HepG2 (cell line): ENCODE data around the gene SRRT. TPM values are rescaled to one million over a fixed set of nuclear protein-coding genes. Genes with fewer than 3 reads are reported as not detected.

Experiments used
- ATF1 ChIP-seq: IDR thresholded peaks from 2 replicates; pipeline ENCODE4 v1.6.1; 2016; ENCODE audit warnings: mild to moderate bottlenecking, control low read depth
- ATF7 ChIP-seq, 2 experiments: fragments of 450-650 bp in 1 of 2; sonication (generic) in 1 of 2; formaldehyde crosslinking in 1 of 2; IDR thresholded peaks; 2 replicates each; pipeline versions ENCODE4 v1.4.0 to v1.6.1; 2016 to 2020; ENCODE audit warnings: antibody characterized with exemption in 1 of 2, mild to moderate bottlenecking in 1 of 2, missing genetic modification reagents in 1 of 2
- FLYWCH1 ChIP-seq: sonication (generic); formaldehyde crosslinking; IDR thresholded peaks from 2 replicates; pipeline ENCODE4 v1.8.1; 2023; ENCODE audit warnings: mild to moderate bottlenecking, missing genetic modification reagents
- GPN1 ChIP-seq: sonication (generic); formaldehyde crosslinking; IDR thresholded peaks from 2 replicates; pipeline ENCODE4 v1.5.1; 2020; ENCODE audit warnings: missing genetic modification reagents, borderline replicate concordance
- JUND ChIP-seq: sonication (generic); formaldehyde crosslinking; IDR thresholded peaks from 2 replicates; pipeline ENCODE4 v1.8.0; 2022; ENCODE audit warnings: mild to moderate bottlenecking, missing genetic modification reagents
- MEF2D ChIP-seq: sonication (generic); formaldehyde crosslinking; IDR thresholded peaks from 2 replicates; pipeline ENCODE4 v1.5.1; 2020; ENCODE audit warnings: mild to moderate bottlenecking, missing genetic modification reagents
- NR2F2 ChIP-seq: IDR thresholded peaks from 2 replicates; pipeline ENCODE4 v1.6.1; 2012; ENCODE audit warnings: low read depth, inconsistent platforms, borderline replicate concordance
- RBFOX2 ChIP-seq: fragments of 200-400 bp; formaldehyde crosslinking; IDR thresholded peaks from 2 replicates; pipeline ENCODE4 v1.6.1; 2017; ENCODE audit warnings: low read depth, mild to moderate bottlenecking, low read length
- RXRB ChIP-seq: IDR thresholded peaks from 2 replicates; pipeline ENCODE4 v1.6.1; 2016; ENCODE audit warnings: borderline replicate concordance, missing genetic modification reagents, missing compliant biosample characterization
- ZFY ChIP-seq: sonication (generic); formaldehyde crosslinking; IDR thresholded peaks from 2 replicates; pipeline ENCODE4 v1.4.0; 2020; ENCODE audit warnings: missing genetic modification reagents
- ZNF263 ChIP-seq: sonication (generic); formaldehyde crosslinking; IDR thresholded peaks from 2 replicates; pipeline ENCODE4 v1.4.0; 2020; ENCODE audit warnings: missing genetic modification reagents
- ZNF543 ChIP-seq: sonication (generic); formaldehyde crosslinking; IDR thresholded peaks from 2 replicates; pipeline ENCODE4 v1.4.0; 2020; ENCODE audit warnings: mild to moderate bottlenecking, missing genetic modification reagents
- ZNF879 ChIP-seq: sonication (generic); formaldehyde crosslinking; IDR thresholded peaks from 2 replicates; pipeline ENCODE4 v1.8.1; 2023; ENCODE audit warnings: missing genetic modification reagents
- polyA plus RNA-seq, 8 experiments: library from polyadenylated mRNA; depleted of rRNA in 3 of 8; stranded (reverse) in 7 of 8; unstranded in 1 of 8; fragments of >200 nt; fragmentation: Illumina TruSeq in 4 of 8; extraction: Trizol in 4 of 8; gene quantifications; 2 replicates each; pipeline versions ENCODE4 v1.2.1 to v1.2.3, GENCODE V29; 2011 to 2016; ENCODE audit warnings: low read depth in 4 of 8, missing spikeins in 1 of 8, mixed read lengths in 1 of 8; ENCODE audit not compliant: insufficient read depth in 1 of 8
- total RNA-seq, 5 experiments: library from RNA; depleted of rRNA; stranded (reverse); fragments of >200 nt; fragmentation: Illumina TruSeq; extraction: Trizol; gene quantifications; 2 replicates each; pipeline ENCODE4 v1.2.3, GENCODE V29; 2016; ENCODE audit warnings: low read depth in 1 of 5
- TF ChIP-seq, protein P1 (sequence below): sonication (generic); formaldehyde crosslinking; IDR thresholded peaks from 2 replicates; pipeline ENCODE4 v1.5.1; 2020; ENCODE audit warnings: mild to moderate bottlenecking, missing genetic modification reagents, moderate library complexity
- TF ChIP-seq, protein P2 (sequence below): IDR thresholded peaks from 2 replicates; pipeline ENCODE4 v1.6.1; 2016; ENCODE audit warnings: low read depth
- TF ChIP-seq, protein P3 (sequence below): IDR thresholded peaks from 2 replicates; pipeline ENCODE4 v1.6.1; 2016; ENCODE audit warnings: low read depth, borderline replicate concordance
- TF ChIP-seq, protein P4 (sequence below): IDR thresholded peaks from 2 replicates; pipeline ENCODE4 v1.6.1; 2016; ENCODE audit warnings: mild to moderate bottlenecking, missing biosample characterization, missing genetic modification reagents
- TF ChIP-seq, protein P5 (sequence below): sonication (generic); formaldehyde crosslinking; conservative IDR thresholded peaks from 2 replicates; pipeline ENCODE4 v1.8.0; 2022; ENCODE audit warnings: mild to moderate bottlenecking, moderate library complexity, missing genetic modification reagents
- TF ChIP-seq, protein P6 (sequence below): sonication (generic); formaldehyde crosslinking; IDR thresholded peaks from 2 replicates; pipeline ENCODE4 v1.8.0; 2022; ENCODE audit warnings: mild to moderate bottlenecking, missing genetic modification reagents; ENCODE audit not compliant: insufficient replicate concordance

SRRT gene
- total and polyA plus RNA-seq, 2 of the 13 experiments (the other 11 are each of a cell fraction or from before 2014, with no cell fraction given) = 26.2 to 106 TPM

DNA sequence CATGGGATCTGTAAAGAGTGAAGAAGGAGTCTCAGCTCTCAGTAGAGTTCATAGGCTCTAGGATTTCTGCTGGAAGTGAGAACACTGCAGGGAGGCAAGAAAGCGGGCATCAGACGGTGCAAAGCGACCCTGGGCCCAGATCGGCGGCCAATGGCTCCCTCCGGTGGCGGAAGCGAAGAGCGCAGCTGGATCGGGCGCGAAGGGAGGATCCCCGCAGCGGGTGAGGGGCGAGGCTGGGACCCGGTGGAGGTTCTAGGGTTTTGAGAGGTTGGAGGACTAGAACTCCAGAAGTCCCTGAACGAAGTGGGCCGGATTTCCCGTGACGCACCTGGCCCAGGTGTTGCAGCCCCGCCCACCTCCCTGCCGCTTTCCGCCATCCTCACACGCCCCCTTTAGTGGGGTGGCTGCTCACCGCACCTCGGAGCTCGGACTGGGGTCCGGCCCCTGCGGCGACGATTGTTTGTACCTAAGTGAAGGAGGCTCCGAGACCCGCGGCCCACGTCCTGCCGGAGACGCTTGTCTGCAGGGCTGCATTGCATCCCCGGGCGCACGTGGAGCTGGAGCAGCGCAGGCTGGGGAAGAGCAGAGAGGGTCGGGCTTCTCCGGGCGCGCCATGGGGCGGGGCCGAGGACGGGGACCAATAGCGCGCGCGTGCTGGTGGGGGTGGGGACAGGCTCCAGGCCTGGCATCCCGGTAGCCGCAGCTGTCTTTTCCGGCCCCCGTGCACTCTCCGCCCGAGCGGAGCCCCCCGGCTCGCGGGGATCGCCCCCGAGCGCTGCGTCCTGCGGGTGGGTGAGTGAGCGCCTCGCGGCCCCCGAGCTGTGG, 22.6 kb upstream of the SRRT start, which contains the start of gene SLC12A9 (continued):
- TF ChIP-seq, protein P1, sequence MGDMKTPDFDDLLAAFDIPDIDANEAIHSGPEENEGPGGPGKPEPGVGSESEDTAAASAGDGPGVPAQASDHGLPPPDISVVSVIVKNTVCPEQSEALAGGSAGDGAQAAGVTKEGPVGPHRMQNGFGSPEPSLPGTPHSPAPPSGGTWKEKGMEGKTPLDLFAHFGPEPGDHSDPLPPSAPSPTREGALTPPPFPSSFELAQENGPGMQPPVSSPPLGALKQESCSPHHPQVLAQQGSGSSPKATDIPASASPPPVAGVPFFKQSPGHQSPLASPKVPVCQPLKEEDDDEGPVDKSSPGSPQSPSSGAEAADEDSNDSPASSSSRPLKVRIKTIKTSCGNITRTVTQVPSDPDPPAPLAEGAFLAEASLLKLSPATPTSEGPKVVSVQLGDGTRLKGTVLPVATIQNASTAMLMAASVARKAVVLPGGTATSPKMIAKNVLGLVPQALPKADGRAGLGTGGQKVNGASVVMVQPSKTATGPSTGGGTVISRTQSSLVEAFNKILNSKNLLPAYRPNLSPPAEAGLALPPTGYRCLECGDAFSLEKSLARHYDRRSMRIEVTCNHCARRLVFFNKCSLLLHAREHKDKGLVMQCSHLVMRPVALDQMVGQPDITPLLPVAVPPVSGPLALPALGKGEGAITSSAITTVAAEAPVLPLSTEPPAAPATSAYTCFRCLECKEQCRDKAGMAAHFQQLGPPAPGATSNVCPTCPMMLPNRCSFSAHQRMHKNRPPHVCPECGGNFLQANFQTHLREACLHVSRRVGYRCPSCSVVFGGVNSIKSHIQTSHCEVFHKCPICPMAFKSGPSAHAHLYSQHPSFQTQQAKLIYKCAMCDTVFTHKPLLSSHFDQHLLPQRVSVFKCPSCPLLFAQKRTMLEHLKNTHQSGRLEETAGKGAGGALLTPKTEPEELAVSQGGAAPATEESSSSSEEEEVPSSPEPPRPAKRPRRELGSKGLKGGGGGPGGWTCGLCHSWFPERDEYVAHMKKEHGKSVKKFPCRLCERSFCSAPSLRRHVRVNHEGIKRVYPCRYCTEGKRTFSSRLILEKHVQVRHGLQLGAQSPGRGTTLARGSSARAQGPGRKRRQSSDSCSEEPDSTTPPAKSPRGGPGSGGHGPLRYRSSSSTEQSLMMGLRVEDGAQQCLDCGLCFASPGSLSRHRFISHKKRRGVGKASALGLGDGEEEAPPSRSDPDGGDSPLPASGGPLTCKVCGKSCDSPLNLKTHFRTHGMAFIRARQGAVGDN (CRISPR knock-in tag) = peak; percentile 97
- TF ChIP-seq, protein P2, sequence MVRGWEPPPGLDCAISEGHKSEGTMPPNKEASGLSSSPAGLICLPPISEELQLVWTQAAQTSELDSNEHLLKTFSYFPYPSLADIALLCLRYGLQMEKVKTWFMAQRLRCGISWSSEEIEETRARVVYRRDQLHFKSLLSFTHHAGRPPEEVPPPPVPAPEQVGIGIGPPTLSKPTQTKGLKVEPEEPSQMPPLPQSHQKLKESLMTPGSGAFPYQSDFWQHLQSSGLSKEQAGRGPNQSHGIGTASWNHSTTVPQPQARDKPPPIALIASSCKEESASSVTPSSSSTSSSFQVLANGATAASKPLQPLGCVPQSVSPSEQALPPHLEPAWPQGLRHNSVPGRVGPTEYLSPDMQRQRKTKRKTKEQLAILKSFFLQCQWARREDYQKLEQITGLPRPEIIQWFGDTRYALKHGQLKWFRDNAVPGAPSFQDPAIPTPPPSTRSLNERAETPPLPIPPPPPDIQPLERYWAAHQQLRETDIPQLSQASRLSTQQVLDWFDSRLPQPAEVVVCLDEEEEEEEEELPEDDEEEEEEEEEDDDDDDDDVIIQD = no peak
- TF ChIP-seq, protein P3, sequence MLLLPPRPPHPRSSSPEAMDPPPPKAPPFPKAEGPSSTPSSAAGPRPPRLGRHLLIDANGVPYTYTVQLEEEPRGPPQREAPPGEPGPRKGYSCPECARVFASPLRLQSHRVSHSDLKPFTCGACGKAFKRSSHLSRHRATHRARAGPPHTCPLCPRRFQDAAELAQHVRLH (CRISPR knock-in tag) = peak; percentile 53; the same call in 1 of the 2 replicates
- TF ChIP-seq ZNF543 (no peak; the same call in 1 of the 2 replicates), ZNF879 (CRISPR knock-in tag) (no peak), ATF1 (CRISPR knock-in tag) (peak; percentile 23; the same call in 1 of the 2 replicates), ATF7 (IDR thresholded peaks at IDR 0.05) (no peak), ATF7 (CRISPR knock-in tag; IDR thresholded peaks at IDR 0.05) (no peak), RBFOX2 (peak; percentile 76), FLYWCH1 (CRISPR knock-in tag) (no peak), ZFY (CRISPR knock-in tag) (peak; percentile 63), ZNF263 (CRISPR knock-in tag) (peak; percentile 75), RXRB (CRISPR knock-in tag) (peak; percentile 6; the same call in 1 of the 2 replicates), JUND (CRISPR knock-in tag) (no peak), MEF2D (CRISPR knock-in tag) (no peak), NR2F2 (no peak), GPN1 (no peak)
- TF ChIP-seq, protein P4, sequence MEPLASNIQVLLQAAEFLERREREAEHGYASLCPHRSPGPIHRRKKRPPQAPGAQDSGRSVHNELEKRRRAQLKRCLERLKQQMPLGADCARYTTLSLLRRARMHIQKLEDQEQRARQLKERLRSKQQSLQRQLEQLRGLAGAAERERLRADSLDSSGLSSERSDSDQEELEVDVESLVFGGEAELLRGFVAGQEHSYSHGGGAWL (CRISPR knock-in tag) = peak; percentile 92
- TF ChIP-seq, protein P5, sequence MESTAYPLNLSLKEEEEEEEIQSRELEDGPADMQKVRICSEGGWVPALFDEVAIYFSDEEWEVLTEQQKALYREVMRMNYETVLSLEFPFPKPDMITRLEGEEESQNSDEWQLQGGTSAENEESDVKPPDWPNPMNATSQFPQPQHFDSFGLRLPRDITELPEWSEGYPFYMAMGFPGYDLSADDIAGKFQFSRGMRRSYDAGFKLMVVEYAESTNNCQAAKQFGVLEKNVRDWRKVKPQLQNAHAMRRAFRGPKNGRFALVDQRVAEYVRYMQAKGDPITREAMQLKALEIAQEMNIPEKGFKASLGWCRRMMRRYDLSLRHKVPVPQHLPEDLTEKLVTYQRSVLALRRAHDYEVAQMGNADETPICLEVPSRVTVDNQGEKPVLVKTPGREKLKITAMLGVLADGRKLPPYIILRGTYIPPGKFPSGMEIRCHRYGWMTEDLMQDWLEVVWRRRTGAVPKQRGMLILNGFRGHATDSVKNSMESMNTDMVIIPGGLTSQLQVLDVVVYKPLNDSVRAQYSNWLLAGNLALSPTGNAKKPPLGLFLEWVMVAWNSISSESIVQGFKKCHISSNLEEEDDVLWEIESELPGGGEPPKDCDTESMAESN (CRISPR knock-in tag) = no peak
- TF ChIP-seq, protein P6, sequence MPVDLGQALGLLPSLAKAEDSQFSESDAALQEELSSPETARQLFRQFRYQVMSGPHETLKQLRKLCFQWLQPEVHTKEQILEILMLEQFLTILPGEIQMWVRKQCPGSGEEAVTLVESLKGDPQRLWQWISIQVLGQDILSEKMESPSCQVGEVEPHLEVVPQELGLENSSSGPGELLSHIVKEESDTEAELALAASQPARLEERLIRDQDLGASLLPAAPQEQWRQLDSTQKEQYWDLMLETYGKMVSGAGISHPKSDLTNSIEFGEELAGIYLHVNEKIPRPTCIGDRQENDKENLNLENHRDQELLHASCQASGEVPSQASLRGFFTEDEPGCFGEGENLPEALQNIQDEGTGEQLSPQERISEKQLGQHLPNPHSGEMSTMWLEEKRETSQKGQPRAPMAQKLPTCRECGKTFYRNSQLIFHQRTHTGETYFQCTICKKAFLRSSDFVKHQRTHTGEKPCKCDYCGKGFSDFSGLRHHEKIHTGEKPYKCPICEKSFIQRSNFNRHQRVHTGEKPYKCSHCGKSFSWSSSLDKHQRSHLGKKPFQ (CRISPR knock-in tag) = no peak
